K562 (cell line): ENCODE data around the gene EXOC6. TPM values are rescaled to one million over a fixed set of nuclear protein-coding genes. Genes with fewer than 3 reads are reported as not detected.
A peak's percentile ranks its signal among the peaks of the same experiment; 100 is the strongest.

ENCODE experiments used
- KDM1A ChIP-seq, 2 experiments: fragments of 450-650 bp; IDR thresholded peaks; 2 replicates each; pipeline ENCODE4 v1.6.1; 2016; ENCODE audit warnings: mild to moderate bottlenecking in 2 of 2
- KDM4B ChIP-seq, 2 experiments: fragments of 450-650 bp in 1 of 2; sonication (generic) in 1 of 2; IDR thresholded peaks; 2 replicates each; pipeline ENCODE4 v1.6.1; 2016 to 2017; ENCODE audit warnings: borderline replicate concordance in 2 of 2, antibody characterized with exemption in 1 of 2, low read depth in 1 of 2, mild to moderate bottlenecking in 1 of 2
- KLF16 ChIP-seq: IDR thresholded peaks from 2 replicates; pipeline ENCODE4 v1.6.1; 2016; ENCODE audit warnings: antibody characterized with exemption
- MAZ ChIP-seq, 2 experiments: fragments of 450-650 bp in 1 of 2; sonication (generic) in 1 of 2; formaldehyde crosslinking; IDR thresholded peaks in 1 of 2; conservative IDR thresholded peaks in 1 of 2; 2 replicates each; pipeline versions ENCODE4 v1.4.0 to v1.5.0; 2020; ENCODE audit warnings: mild to moderate bottlenecking in 1 of 2, missing genetic modification reagents in 1 of 2
- MED1 ChIP-seq: sonication (generic); formaldehyde crosslinking; IDR thresholded peaks from 2 replicates; pipeline ENCODE4 v1.8.1; 2023; ENCODE audit warnings: missing genetic modification reagents, borderline replicate concordance
- MEF2A ChIP-seq: IDR thresholded peaks from 2 replicates; pipeline ENCODE4 v1.6.1; 2011; ENCODE audit warnings: low read depth, mild to moderate bottlenecking, low read length, moderate library complexity; ENCODE audit not compliant: control insufficient read depth
- MTA2 ChIP-seq: fragments of 450-650 bp; IDR thresholded peaks from 2 replicates; pipeline ENCODE4 v1.6.1; 2016; ENCODE audit warnings: low read depth
- RCOR1 ChIP-seq, 2 experiments: IDR thresholded peaks; 2 replicates each; pipeline ENCODE4 v1.6.1; 2012; ENCODE audit warnings: low read depth in 2 of 2, low read length in 2 of 2, borderline replicate concordance in 1 of 2, improper control_type of control experiment in 1 of 2
- SMARCA5 ChIP-seq: fragments of 450-650 bp; IDR thresholded peaks from 2 replicates; pipeline ENCODE4 v1.6.1; 2016
- TRIM28 ChIP-seq: fragments of 450-650 bp; IDR thresholded peaks from 2 replicates; pipeline ENCODE4 v1.6.1; 2017
- ZNF146 ChIP-seq: IDR thresholded peaks from one replicate; pipeline ENCODE4 v1.6.1; 2018; ENCODE audit warnings: missing compliant biosample characterization; ENCODE audit not compliant: unreplicated experiment
- ZNF174 ChIP-seq: fragments of 250-450 bp; sonication (Bioruptor Pico); IDR thresholded peaks from 2 replicates; pipeline ENCODE4 v1.4.0; 2020; ENCODE audit warnings: mild to moderate bottlenecking
- polyA plus RNA-seq, 8 experiments: library from polyadenylated mRNA; depleted of rRNA in 4 of 8; stranded (reverse) in 5 of 8; unstranded in 3 of 8; fragments of >200 nt; fragmentation: Nextera tagmentation in 2 of 8; fragmentation: Illumina TruSeq in 1 of 8; extraction: Ambion mirVana in 2 of 8; extraction: Trizol in 1 of 8; gene quantifications; 2 replicates each; pipeline versions ENCODE4 v1.2.1 to v1.2.3, GENCODE V29; 2011 to 2014; ENCODE audit warnings: inconsistent platforms in 1 of 8, missing spikeins in 1 of 8
- total RNA-seq, 7 experiments: library from RNA; depleted of rRNA in 6 of 7; stranded (reverse); fragments of >200 nt in 6 of 7; fragmentation: Illumina TruSeq in 2 of 7; extraction: Trizol in 2 of 7; gene quantifications; 2 replicates each; pipeline versions ENCODE4 v1.2.1 to v1.2.3, GENCODE V29; 2011 to 2021; ENCODE audit warnings: low replicate concordance in 1 of 7
- TF ChIP-seq, protein P1 (sequence below): fragments of 450-650 bp; IDR thresholded peaks from 2 replicates; pipeline ENCODE4 v1.6.1; 2017; ENCODE audit warnings: antibody characterized with exemption
- TF ChIP-seq, protein P2 (sequence below): sonication (generic); formaldehyde crosslinking; IDR thresholded peaks from 2 replicates; pipeline ENCODE4 v1.8.0; 2022; ENCODE audit warnings: missing genetic modification reagents, mild to moderate bottlenecking, borderline replicate concordance
- TF ChIP-seq, protein P3 (sequence below), 3 experiments: fragments of 200-800 bp in 1 of 3; sonication (Bioruptor generic) in 1 of 3; sonication (generic) in 1 of 3; formaldehyde crosslinking in 1 of 3; IDR thresholded peaks; 2 replicates each; pipeline versions ENCODE4 v1.6.1 to v1.8.0; 2016 to 2022; ENCODE audit warnings: mild to moderate bottlenecking in 2 of 3, missing compliant biosample characterization in 2 of 3, missing genetic modification characterization in 2 of 3, missing genetic modification reagents in 1 of 3
- TF ChIP-seq, protein P4 (sequence below): sonication (generic); formaldehyde crosslinking; IDR thresholded peaks from 2 replicates; pipeline ENCODE4 v1.8.0; 2023; ENCODE audit warnings: mild to moderate bottlenecking, missing genetic modification reagents
- TF ChIP-seq, protein P5 (sequence below): sonication (generic); formaldehyde crosslinking; IDR thresholded peaks from 2 replicates; pipeline ENCODE4 v1.9.0; 2022; ENCODE audit warnings: mild to moderate bottlenecking, missing genetic modification reagents
- TF ChIP-seq, protein P6 (sequence below): fragments of 250-450 bp; sonication (Bioruptor Pico); IDR thresholded peaks from 2 replicates; pipeline ENCODE4 v1.8.0; 2022; ENCODE audit warnings: inconsistent platforms

The EXOC6 gene
- total and polyA plus RNA-seq, 9 of the 15 experiments (the other 6 are each of a cell fraction or from before 2014, with no cell fraction given), result 13.9 to 42.8 (median 24.9) TPM

DNA sequence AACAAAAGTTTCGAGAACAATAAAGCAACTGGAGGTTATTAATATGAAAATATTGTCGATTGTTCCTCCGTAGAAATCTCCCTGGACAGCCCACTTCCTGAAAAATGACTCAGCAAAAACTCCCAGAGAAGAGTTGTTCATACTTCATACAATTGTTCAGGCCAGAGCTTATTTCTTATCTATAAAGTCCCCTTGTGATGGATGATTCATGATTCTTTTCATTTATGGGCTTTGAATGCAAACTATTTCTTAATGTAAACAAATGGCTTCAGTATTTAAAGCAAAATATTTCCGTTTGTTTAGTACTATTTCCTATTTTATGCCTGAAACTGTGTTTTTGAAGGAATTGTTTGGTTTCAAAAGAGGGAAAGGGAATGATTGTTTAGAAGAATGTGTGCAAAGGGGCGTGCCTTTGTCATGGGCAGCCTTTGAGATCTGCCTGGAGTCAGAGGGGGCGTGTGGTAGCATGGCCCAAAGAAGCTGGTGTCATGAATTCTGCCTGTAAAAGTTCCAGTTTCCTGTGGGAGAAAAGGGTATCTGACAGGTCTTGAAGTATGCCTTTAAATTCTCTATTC is 26.2 kb upstream of the EXOC6 start (continued):
- TF ChIP-seq TRIM28 (no peak), SMARCA5 (no peak), KDM1A (IDR thresholded peaks at IDR 0.05) (peak in 1 of 2 experiments; percentile 23; a peak in 1 of 4 replicates), MEF2A (no peak), ZNF174 (CRISPR knock-in tag) (no peak), KLF16 (no peak), MED1 (CRISPR knock-in tag) (no peak), RCOR1 (IDR thresholded peaks at IDR 0.05; ENCODE audit: borderline replicate concordance in 1 of 2, low read depth in 2 of 2, low read length in 2 of 2) (no peak), MAZ (CRISPR knock-in tag; conservative IDR thresholded peaks at IDR 0.05 in 1 of 2, IDR thresholded peaks at IDR 0.05 in 1 of 2) (no peak), KDM4B (IDR thresholded peaks at IDR 0.05; ENCODE audit: borderline replicate concordance in 2 of 2, low read depth in 1 of 2) (no peak), MTA2 (no peak), ZNF146 (CRISPR knock-in tag) (no peak)
- TF ChIP-seq, protein P1, sequence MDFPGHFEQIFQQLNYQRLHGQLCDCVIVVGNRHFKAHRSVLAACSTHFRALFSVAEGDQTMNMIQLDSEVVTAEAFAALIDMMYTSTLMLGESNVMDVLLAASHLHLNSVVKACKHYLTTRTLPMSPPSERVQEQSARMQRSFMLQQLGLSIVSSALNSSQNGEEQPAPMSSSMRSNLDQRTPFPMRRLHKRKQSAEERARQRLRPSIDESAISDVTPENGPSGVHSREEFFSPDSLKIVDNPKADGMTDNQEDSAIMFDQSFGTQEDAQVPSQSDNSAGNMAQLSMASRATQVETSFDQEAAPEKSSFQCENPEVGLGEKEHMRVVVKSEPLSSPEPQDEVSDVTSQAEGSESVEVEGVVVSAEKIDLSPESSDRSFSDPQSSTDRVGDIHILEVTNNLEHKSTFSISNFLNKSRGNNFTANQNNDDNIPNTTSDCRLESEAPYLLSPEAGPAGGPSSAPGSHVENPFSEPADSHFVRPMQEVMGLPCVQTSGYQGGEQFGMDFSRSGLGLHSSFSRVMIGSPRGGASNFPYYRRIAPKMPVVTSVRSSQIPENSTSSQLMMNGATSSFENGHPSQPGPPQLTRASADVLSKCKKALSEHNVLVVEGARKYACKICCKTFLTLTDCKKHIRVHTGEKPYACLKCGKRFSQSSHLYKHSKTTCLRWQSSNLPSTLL, result no peak
- TF ChIP-seq, protein P2, sequence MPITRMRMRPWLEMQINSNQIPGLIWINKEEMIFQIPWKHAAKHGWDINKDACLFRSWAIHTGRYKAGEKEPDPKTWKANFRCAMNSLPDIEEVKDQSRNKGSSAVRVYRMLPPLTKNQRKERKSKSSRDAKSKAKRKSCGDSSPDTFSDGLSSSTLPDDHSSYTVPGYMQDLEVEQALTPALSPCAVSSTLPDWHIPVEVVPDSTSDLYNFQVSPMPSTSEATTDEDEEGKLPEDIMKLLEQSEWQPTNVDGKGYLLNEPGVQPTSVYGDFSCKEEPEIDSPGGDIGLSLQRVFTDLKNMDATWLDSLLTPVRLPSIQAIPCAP (CRISPR knock-in tag), result no peak
- TF ChIP-seq, protein P3, sequence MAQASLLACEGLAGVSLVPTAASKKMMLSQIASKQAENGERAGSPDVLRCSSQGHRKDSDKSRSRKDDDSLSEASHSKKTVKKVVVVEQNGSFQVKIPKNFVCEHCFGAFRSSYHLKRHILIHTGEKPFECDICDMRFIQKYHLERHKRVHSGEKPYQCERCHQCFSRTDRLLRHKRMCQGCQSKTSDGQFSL (CRISPR knock-in tag; IDR thresholded peaks at IDR 0.05), result no peak
- TF ChIP-seq, protein P3 (tag; IDR thresholded peaks at IDR 0.05), result no peak
- TF ChIP-seq, protein P4, sequence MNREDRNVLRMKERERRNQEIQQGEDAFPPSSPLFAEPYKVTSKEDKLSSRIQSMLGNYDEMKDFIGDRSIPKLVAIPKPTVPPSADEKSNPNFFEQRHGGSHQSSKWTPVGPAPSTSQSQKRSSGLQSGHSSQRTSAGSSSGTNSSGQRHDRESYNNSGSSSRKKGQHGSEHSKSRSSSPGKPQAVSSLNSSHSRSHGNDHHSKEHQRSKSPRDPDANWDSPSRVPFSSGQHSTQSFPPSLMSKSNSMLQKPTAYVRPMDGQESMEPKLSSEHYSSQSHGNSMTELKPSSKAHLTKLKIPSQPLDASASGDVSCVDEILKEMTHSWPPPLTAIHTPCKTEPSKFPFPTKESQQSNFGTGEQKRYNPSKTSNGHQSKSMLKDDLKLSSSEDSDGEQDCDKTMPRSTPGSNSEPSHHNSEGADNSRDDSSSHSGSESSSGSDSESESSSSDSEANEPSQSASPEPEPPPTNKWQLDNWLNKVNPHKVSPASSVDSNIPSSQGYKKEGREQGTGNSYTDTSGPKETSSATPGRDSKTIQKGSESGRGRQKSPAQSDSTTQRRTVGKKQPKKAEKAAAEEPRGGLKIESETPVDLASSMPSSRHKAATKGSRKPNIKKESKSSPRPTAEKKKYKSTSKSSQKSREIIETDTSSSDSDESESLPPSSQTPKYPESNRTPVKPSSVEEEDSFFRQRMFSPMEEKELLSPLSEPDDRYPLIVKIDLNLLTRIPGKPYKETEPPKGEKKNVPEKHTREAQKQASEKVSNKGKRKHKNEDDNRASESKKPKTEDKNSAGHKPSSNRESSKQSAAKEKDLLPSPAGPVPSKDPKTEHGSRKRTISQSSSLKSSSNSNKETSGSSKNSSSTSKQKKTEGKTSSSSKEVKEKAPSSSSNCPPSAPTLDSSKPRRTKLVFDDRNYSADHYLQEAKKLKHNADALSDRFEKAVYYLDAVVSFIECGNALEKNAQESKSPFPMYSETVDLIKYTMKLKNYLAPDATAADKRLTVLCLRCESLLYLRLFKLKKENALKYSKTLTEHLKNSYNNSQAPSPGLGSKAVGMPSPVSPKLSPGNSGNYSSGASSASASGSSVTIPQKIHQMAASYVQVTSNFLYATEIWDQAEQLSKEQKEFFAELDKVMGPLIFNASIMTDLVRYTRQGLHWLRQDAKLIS (CRISPR knock-in tag), result no peak
- TF ChIP-seq, protein P5, sequence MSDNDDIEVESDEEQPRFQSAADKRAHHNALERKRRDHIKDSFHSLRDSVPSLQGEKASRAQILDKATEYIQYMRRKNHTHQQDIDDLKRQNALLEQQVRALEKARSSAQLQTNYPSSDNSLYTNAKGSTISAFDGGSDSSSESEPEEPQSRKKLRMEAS (CRISPR knock-in tag), result no peak
- TF ChIP-seq, protein P6, sequence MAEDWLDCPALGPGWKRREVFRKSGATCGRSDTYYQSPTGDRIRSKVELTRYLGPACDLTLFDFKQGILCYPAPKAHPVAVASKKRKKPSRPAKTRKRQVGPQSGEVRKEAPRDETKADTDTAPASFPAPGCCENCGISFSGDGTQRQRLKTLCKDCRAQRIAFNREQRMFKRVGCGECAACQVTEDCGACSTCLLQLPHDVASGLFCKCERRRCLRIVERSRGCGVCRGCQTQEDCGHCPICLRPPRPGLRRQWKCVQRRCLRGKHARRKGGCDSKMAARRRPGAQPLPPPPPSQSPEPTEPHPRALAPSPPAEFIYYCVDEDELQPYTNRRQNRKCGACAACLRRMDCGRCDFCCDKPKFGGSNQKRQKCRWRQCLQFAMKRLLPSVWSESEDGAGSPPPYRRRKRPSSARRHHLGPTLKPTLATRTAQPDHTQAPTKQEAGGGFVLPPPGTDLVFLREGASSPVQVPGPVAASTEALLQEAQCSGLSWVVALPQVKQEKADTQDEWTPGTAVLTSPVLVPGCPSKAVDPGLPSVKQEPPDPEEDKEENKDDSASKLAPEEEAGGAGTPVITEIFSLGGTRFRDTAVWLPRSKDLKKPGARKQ (CRISPR knock-in tag), result no peak
